ENCODE measurements around the gene PLAAT4.

PLAAT4 gene

DNA sequence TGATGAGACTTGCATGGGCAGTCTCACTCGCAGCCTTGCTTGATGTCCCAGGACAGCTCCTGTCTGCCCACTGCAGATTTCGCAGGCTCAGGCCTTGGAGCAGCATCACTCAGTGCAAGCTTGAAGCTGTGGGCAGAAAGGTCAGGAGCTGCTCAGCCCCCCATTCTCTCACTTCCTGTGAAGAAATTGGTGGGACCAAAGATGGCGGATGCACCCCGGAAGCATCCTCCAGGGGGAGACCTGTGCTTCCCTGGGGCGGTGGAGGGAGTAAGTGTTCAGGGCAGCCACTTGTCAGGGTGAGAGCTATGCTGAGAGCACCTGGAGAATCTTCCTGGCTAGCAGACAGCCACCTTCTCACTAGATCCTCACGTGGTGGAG is 15.3 kb downstream of the PLAAT4 start:
- H3K4me2 ChIP-seq (ENCODE audit: low read length) = no peak overlapping the region
- no peak for DNase-seq
- no peaks in the 10 kb centered on the region for H3K4me1 ChIP-seq (ENCODE audit: control insufficient read depth, low read depth, low read length)

DNA sequence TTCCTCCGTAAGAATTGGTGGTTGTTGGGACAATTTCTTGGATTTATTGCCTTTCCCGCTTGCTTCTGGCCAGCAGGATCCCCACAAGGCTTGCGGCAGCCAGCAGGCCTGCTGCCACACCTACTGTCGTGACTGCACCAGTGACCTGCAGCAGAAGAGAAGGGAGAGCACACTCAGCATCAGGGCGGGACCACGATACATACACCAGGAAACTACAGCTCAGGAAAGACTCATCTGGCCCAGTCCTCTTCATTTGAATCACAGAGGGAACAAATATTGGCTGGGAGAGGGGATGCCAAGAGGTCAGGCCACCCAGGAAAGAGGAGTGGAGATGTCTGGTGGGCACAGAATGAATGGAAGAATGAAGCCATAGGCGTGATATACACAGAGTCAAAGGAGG is 16.3 kb downstream of the PLAAT4 start:
- no peak for DNase-seq
- Histone ChIP-seq H3K4me2 (ENCODE audit: low read length) (no peak overlapping the region), H4K5ac (ENCODE audit: low read length) (no peak overlapping the region), H3K27ac (ENCODE audit: low read depth, low read length) (no peak overlapping the region), H3K56ac (ENCODE audit: low read length) (no peak overlapping the region), H2BK120ac (ENCODE audit: low read depth, low read length) (no peak overlapping the region), H2AK5ac (ENCODE audit: low read length) (no peak overlapping the region), H2BK15ac (replicated peaks; ENCODE audit: low read depth) (no peak overlapping the region), H3K4me1 (ENCODE audit: control insufficient read depth, low read depth, low read length) (no peaks in the 10 kb centered on the region), H3K18ac (ENCODE audit: low read length) (no peak overlapping the region), H3K9ac (ENCODE audit: low read length) (no peak overlapping the region), H3K79me2 (ENCODE audit: control insufficient read depth, insufficient read depth, low read length) (no peaks in the 10 kb centered on the region), H3K79me1 (ENCODE audit: low read length) (no peaks in the 10 kb centered on the region), H2BK5ac (ENCODE audit: low read length) (no peak overlapping the region), H3K27me3 (ENCODE audit: insufficient read depth, low read length, poor library complexity) (no peaks in the 10 kb centered on the region), H3K23ac (ENCODE audit: low read length) (no peak overlapping the region), H4K8ac (ENCODE audit: low read depth, low read length) (no peak overlapping the region), H3K36me3 (ENCODE audit: control insufficient read depth, insufficient read depth, low read length) (no peaks in the 10 kb centered on the region), H3K4me3 (ENCODE audit: low read length) (no peak overlapping the region), H3K4ac (ENCODE audit: low read depth, low read length) (no peak overlapping the region)
- no CpG with 5 or more reads among the region's 7 CpGs for WGBS (ENCODE audit: extremely low coverage, insufficient coverage, low lambda C conversion rate)

More for the DNA sequence above, 15.3 kb downstream of the PLAAT4 start:
- no peak overlapping the region for H2BK15ac ChIP-seq (replicated peaks; ENCODE audit: low read depth)
- no peak overlapping the region for H3K4ac ChIP-seq (ENCODE audit: low read depth, low read length)
- H2AK5ac ChIP-seq (ENCODE audit: low read length) = no peak overlapping the region
- H2BK5ac ChIP-seq (ENCODE audit: low read length) = no peak overlapping the region
- no CpG with 5 or more reads among the region's 6 CpGs for WGBS (ENCODE audit: extremely low coverage, insufficient coverage, low lambda C conversion rate)
- H3K79me1 ChIP-seq (ENCODE audit: low read length) = no peaks in the 10 kb centered on the region
- no peaks in the 10 kb centered on the region for H3K27me3 ChIP-seq (ENCODE audit: insufficient read depth, low read length, poor library complexity)
- H3K36me3 ChIP-seq (ENCODE audit: control insufficient read depth, insufficient read depth, low read length) = no peaks in the 10 kb centered on the region
- H3K4me3 ChIP-seq (ENCODE audit: low read length) = no peak overlapping the region
- H2BK120ac ChIP-seq (ENCODE audit: low read depth, low read length) = no peak overlapping the region
- no peak overlapping the region for H3K56ac ChIP-seq (ENCODE audit: low read length)
- H3K23ac ChIP-seq (ENCODE audit: low read length) = no peak overlapping the region
- no peak overlapping the region for H3K27ac ChIP-seq (ENCODE audit: low read depth, low read length)
- H4K5ac ChIP-seq (ENCODE audit: low read length) = no peak overlapping the region
- H3K79me2 ChIP-seq (ENCODE audit: control insufficient read depth, insufficient read depth, low read length) = no peaks in the 10 kb centered on the region
- H3K18ac ChIP-seq (ENCODE audit: low read length) = no peak overlapping the region
- no peak overlapping the region for H3K9ac ChIP-seq (ENCODE audit: low read length)
- H4K8ac ChIP-seq (ENCODE audit: low read depth, low read length) = no peak overlapping the region

DNA sequence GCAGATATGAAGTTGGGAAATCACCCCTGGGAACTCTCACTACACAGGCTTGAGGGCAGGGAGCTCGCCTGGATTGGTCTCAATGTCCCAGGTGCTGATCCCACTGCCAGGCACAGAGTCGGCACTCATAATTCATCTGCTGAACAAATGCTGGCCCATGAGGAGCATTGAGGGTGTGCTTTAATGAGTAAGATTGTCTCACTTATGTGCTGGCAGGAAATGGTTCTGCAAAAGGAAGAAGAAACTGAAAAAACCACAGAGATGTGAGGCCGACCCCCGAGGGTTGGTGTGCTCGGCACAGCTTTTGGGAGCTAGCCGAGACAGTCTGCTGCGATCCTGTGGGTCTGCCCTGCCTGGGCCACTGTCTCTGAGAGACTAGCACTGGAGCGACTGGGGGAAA is 17.2 kb downstream of the PLAAT4 start:
- Histone ChIP-seq H3K4me1 (ENCODE audit: control insufficient read depth, low read depth, low read length) (no peaks in the 10 kb centered on the region), H3K27ac (ENCODE audit: low read depth, low read length) (no peak overlapping the region), H4K5ac (ENCODE audit: low read length) (no peak overlapping the region), H3K27me3 (ENCODE audit: insufficient read depth, low read length, poor library complexity) (no peaks in the 10 kb centered on the region), H3K18ac (ENCODE audit: low read length) (no peak overlapping the region), H3K79me1 (ENCODE audit: low read length) (no peaks in the 10 kb centered on the region), H3K36me3 (ENCODE audit: control insufficient read depth, insufficient read depth, low read length) (no peaks in the 10 kb centered on the region), H3K56ac (ENCODE audit: low read length) (no peak overlapping the region), H2AK5ac (ENCODE audit: low read length) (no peak overlapping the region), H4K8ac (ENCODE audit: low read depth, low read length) (no peak overlapping the region), H3K23ac (ENCODE audit: low read length) (no peak overlapping the region), H3K4me2 (ENCODE audit: low read length) (no peak overlapping the region), H2BK120ac (ENCODE audit: low read depth, low read length) (no peak overlapping the region), H2BK15ac (replicated peaks; ENCODE audit: low read depth) (no peak overlapping the region), H3K79me2 (ENCODE audit: control insufficient read depth, insufficient read depth, low read length) (no peaks in the 10 kb centered on the region), H2BK5ac (ENCODE audit: low read length) (no peak overlapping the region), H3K4me3 (ENCODE audit: low read length) (no peak overlapping the region), H3K4ac (ENCODE audit: low read depth, low read length) (no peak overlapping the region), H3K9ac (ENCODE audit: low read length) (no peak overlapping the region)
- no CpG with 5 or more reads among the region's 8 CpGs for WGBS (ENCODE audit: extremely low coverage, insufficient coverage, low lambda C conversion rate)
- no peak for DNase-seq

DNA sequence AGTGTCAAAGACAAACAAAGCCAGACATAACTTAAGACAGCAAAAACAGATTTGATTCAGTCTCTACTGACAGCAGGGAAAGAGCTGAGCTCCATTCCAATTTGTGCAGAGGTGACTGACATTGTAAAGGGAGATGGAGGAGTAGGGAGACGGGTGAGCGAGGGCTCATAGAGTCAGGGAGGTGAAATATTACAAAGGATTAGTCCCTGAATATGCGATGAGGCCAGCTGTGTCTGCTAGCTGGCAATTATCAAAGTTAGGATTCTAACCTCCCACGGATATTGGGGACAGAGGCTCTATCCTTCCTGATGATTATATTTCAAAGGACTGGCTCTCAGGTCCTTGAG is 18.2 kb downstream of the PLAAT4 start:
- Histone ChIP-seq H3K27me3 (ENCODE audit: insufficient read depth, low read length, poor library complexity) (no peaks in the 10 kb centered on the region), H3K4me1 (ENCODE audit: control insufficient read depth, low read depth, low read length) (no peaks in the 10 kb centered on the region), H2BK5ac (ENCODE audit: low read length) (no peak overlapping the region), H3K23ac (ENCODE audit: low read length) (no peak overlapping the region), H3K4ac (ENCODE audit: low read depth, low read length) (no peak overlapping the region), H3K56ac (ENCODE audit: low read length) (no peak overlapping the region), H3K36me3 (ENCODE audit: control insufficient read depth, insufficient read depth, low read length) (no peaks in the 10 kb centered on the region), H2BK120ac (ENCODE audit: low read depth, low read length) (no peak overlapping the region), H2BK15ac (replicated peaks; ENCODE audit: low read depth) (no peak overlapping the region), H3K79me2 (ENCODE audit: control insufficient read depth, insufficient read depth, low read length) (no peaks in the 10 kb centered on the region), H3K27ac (ENCODE audit: low read depth, low read length) (no peak overlapping the region), H3K18ac (ENCODE audit: low read length) (no peak overlapping the region), H4K5ac (ENCODE audit: low read length) (no peak overlapping the region), H3K4me2 (ENCODE audit: low read length) (no peak overlapping the region), H2AK5ac (ENCODE audit: low read length) (no peak overlapping the region), H3K4me3 (ENCODE audit: low read length) (no peak overlapping the region), H3K79me1 (ENCODE audit: low read length) (no peaks in the 10 kb centered on the region), H3K9ac (ENCODE audit: low read length) (no peak overlapping the region), H4K8ac (ENCODE audit: low read depth, low read length) (no peak overlapping the region)
- no CpG with 5 or more reads among the region's 4 CpGs for WGBS (ENCODE audit: extremely low coverage, insufficient coverage, low lambda C conversion rate)
- DNase-seq = no peak

DNA sequence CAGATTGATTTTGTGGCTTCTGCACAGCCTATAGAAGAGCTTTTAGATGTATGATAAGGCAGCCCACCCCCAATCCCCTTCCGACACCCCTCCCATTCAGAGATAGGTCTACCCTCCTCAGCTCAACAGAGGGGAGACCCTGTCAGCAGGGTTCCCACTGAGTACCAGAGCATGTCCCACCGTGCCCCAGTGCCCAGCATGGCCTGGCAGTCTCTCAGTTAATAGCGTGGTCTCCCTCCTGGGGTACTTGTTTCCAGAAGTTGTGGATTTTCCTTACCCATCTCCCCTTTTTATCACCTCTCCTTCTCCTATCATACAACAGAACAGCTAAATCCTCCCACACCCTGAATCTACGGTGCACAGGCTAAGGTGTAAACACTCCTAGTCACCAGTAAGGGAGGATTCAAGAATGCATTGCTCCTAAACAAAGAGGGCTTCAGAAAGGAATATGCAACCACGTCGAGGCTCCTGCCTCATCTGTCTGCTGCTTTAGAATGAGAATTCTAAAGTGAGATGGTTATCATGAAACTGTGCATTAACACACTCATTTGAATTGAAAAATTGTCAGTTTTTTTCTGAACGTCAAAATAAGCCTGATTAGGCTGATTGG is 19.9 kb downstream of the PLAAT4 start:
- H3K9ac ChIP-seq (ENCODE audit: low read length) = no peak overlapping the region
- no peak overlapping the region for H3K56ac ChIP-seq (ENCODE audit: low read length)
- H3K4me2 ChIP-seq (ENCODE audit: low read length) = no peak overlapping the region
- H3K4me3 ChIP-seq (ENCODE audit: low read length) = no peak overlapping the region
- no peak overlapping the region for H2BK5ac ChIP-seq (ENCODE audit: low read length)
- no peak overlapping the region for H2BK120ac ChIP-seq (ENCODE audit: low read depth, low read length)
- no peak overlapping the region for H3K27ac ChIP-seq (ENCODE audit: low read depth, low read length)
- H3K36me3 ChIP-seq (ENCODE audit: control insufficient read depth, insufficient read depth, low read length) = no peaks in the 10 kb centered on the region
- no CpG with 5 or more reads among the region's 7 CpGs for WGBS (ENCODE audit: extremely low coverage, insufficient coverage, low lambda C conversion rate)
- H3K4me1 ChIP-seq (ENCODE audit: control insufficient read depth, low read depth, low read length) = no peaks in the 10 kb centered on the region
- H2BK15ac ChIP-seq (replicated peaks; ENCODE audit: low read depth) = no peak overlapping the region
- no peaks in the 10 kb centered on the region for H3K79me1 ChIP-seq (ENCODE audit: low read length)
- no peak overlapping the region for H3K4ac ChIP-seq (ENCODE audit: low read depth, low read length)
- no peak overlapping the region for H2AK5ac ChIP-seq (ENCODE audit: low read length)
- H4K5ac ChIP-seq (ENCODE audit: low read length) = no peak overlapping the region
- H3K23ac ChIP-seq (ENCODE audit: low read length) = no peak overlapping the region
- no peaks in the 10 kb centered on the region for H3K27me3 ChIP-seq (ENCODE audit: insufficient read depth, low read length, poor library complexity)
- no peaks in the 10 kb centered on the region for H3K79me2 ChIP-seq (ENCODE audit: control insufficient read depth, insufficient read depth, low read length)
- DNase-seq = no peak
- no peak overlapping the region for H4K8ac ChIP-seq (ENCODE audit: low read depth, low read length)
- H3K18ac ChIP-seq (ENCODE audit: low read length) = no peak overlapping the region

DNA sequence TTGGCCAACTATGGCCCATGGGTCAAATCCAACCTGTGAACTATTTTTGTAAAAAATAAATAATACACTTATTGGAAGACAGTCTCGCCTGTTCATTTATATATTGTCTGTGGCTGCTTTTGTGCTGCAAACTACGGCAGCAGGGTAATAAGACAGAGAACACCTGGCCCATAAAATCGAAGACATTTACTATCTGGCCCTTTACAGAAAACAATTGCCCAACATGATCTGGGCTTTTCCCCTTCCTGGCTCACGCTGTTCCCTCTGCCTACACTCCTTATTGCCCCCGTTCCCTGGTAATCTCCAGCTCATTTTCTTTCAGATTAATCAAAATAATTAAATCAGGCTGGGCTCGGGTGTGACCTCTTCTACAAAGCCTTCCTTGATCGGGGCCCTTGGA is 21.0 kb downstream of the PLAAT4 start:
- H3K18ac ChIP-seq (ENCODE audit: low read length) = no peak overlapping the region
- H2BK15ac ChIP-seq (replicated peaks; ENCODE audit: low read depth) = no peak overlapping the region
- H3K79me2 ChIP-seq (ENCODE audit: control insufficient read depth, insufficient read depth, low read length) = no peaks in the 10 kb centered on the region
- H3K9ac ChIP-seq (ENCODE audit: low read length) = no peak overlapping the region
- H3K79me1 ChIP-seq (ENCODE audit: low read length) = no peaks in the 10 kb centered on the region
- H3K56ac ChIP-seq (ENCODE audit: low read length) = no peak overlapping the region
- no peak overlapping the region for H2AK5ac ChIP-seq (ENCODE audit: low read length)
- no peak for DNase-seq
- no CpG with 5 or more reads among the region's 7 CpGs for WGBS (ENCODE audit: extremely low coverage, insufficient coverage, low lambda C conversion rate)
- H3K4me3 ChIP-seq (ENCODE audit: low read length) = no peak overlapping the region
- H3K27me3 ChIP-seq (ENCODE audit: insufficient read depth, low read length, poor library complexity) = no peaks in the 10 kb centered on the region
- H3K27ac ChIP-seq (ENCODE audit: low read depth, low read length) = no peak overlapping the region
- no peak overlapping the region for H3K4me2 ChIP-seq (ENCODE audit: low read length)
- no peak overlapping the region for H2BK5ac ChIP-seq (ENCODE audit: low read length)
- H3K23ac ChIP-seq (ENCODE audit: low read length) = no peak overlapping the region
- H3K36me3 ChIP-seq (ENCODE audit: control insufficient read depth, insufficient read depth, low read length) = no peaks in the 10 kb centered on the region
- H4K8ac ChIP-seq (ENCODE audit: low read depth, low read length) = no peak overlapping the region
- no peak overlapping the region for H3K4ac ChIP-seq (ENCODE audit: low read depth, low read length)
- no peaks in the 10 kb centered on the region for H3K4me1 ChIP-seq (ENCODE audit: control insufficient read depth, low read depth, low read length)
- no peak overlapping the region for H4K5ac ChIP-seq (ENCODE audit: low read length)
- H2BK120ac ChIP-seq (ENCODE audit: low read depth, low read length) = no peak overlapping the region
